BJ (cell line): ENCODE data around the gene SLC9A3. TPM values are rescaled to one million over a fixed set of nuclear protein-coding genes. Genes with fewer than 3 reads are reported as not detected.

Experiments
- CTCF ChIA-PET: fragments of 350-600 bp; formaldehyde crosslinking; extraction: SDS; loops from one replicate; lab custom pipeline; 2021; ENCODE audit warnings: antibody characterized with exemption, inconsistent platforms; lab: Yijun Ruan, JAX
- POLR2A ChIA-PET: fragments of 300-600 bp; sonication (Branson Sonifier 250); formaldehyde crosslinking; extraction: SDS; loops from one replicate; lab custom pipeline; 2021; ENCODE audit warnings: antibody characterized with exemption; lab: Charles Lee
- DNase-seq: peaks from one replicate; pipeline ENCODE4 v3.0.0-alpha.2; 2011; ENCODE audit warnings: low read depth
- H3K27me3 ChIP-seq: 2 replicates; pipeline ENCODE4 v1.6.0; 2011; ENCODE audit warnings: low read length; ENCODE audit not compliant: control insufficient read depth, insufficient read depth
- H3K36me3 ChIP-seq: 2 replicates; pipeline ENCODE4 v1.5.1; 2011; ENCODE audit warnings: low read length; ENCODE audit not compliant: control insufficient read depth, insufficient read depth
- H3K4me3 ChIP-seq: 2 replicates; pipeline ENCODE4 v1.5.1; 2011; ENCODE audit warnings: low read depth, mild to moderate bottlenecking, control low read depth, low read length
- CTCF ChIP-seq: IDR thresholded peaks from 2 replicates; pipeline ENCODE4 v1.5.1; 2011; ENCODE audit warnings: low read depth, mild to moderate bottlenecking, control low read depth, inconsistent platforms, low read length, moderate library complexity; ENCODE audit not compliant: insufficient read depth
- polyA plus RNA-seq: library from polyadenylated mRNA; depleted of rRNA; stranded (reverse); fragments of >200 nt; gene quantifications from 2 replicates; pipeline ENCODE4 v1.2.3, GENCODE V29; 2011

SLC9A3 gene
- polyA plus RNA-seq, 1 experiment: 1.2 TPM

DNA sequence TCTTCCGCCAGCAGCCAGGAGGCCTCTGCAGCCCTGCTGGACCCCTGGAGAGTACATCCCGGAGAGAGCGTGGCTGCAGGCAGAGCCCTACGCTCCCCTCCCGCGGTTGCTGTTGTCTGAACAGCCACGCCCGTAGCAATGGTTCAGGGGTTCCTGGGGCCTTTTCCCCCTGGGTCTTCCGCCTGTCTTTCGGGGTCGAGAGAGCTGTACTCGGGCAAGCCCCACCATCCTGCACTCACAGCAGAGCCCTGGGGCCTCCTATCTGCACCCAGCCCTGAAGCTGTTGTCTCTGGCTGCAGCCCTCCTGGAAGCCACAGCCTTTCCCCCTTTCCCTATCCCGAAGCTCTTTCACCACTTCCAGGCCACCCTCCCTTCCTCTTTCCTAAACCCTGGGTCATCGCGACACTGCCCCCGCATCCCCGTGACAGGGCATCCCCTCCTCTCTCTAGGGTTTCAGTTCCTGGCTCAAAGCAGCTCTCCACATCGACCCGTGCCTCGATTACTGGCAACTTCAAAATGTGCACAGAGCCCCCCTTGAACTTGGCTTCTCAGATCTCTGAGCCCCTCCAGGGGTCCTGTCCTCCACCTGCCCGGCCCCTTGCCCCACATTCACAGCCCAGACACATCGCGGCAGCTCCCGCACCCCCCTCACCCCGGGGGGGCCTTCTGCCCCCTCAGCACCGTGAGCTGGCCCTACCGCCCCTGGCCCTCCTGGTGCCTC, 44.0 kb upstream of the SLC9A3 start:
- DNase-seq: no peak
- H3K36me3 ChIP-seq: no peaks in the 10 kb centered on the region
- no peak for TF ChIP-seq CTCF
- ChIA-PET POLR2A (no interaction called here), CTCF (interaction anchor here (0.8 kb wide), 1 partner anchor 9 kb away, joined by 4 read pairs; no protein-coding TSS in a partner anchor)
- no peak overlapping the region for H3K4me3 ChIP-seq
- peaks cover 22% of the 10 kb centered on the region for H3K27me3 ChIP-seq

GRCh38 chr5:567664-568060, 43.4 kb upstream of the SLC9A3 start:
- no peak for DNase-seq
- no peaks in the 10 kb centered on the region for H3K36me3 ChIP-seq
- no peak overlapping the region for H3K4me3 ChIP-seq
- peaks cover 20% of the 10 kb centered on the region for H3K27me3 ChIP-seq
- POLR2A ChIA-PET: no interaction called here
- CTCF ChIA-PET: no interaction called here
- no peak for TF ChIP-seq CTCF

DNA sequence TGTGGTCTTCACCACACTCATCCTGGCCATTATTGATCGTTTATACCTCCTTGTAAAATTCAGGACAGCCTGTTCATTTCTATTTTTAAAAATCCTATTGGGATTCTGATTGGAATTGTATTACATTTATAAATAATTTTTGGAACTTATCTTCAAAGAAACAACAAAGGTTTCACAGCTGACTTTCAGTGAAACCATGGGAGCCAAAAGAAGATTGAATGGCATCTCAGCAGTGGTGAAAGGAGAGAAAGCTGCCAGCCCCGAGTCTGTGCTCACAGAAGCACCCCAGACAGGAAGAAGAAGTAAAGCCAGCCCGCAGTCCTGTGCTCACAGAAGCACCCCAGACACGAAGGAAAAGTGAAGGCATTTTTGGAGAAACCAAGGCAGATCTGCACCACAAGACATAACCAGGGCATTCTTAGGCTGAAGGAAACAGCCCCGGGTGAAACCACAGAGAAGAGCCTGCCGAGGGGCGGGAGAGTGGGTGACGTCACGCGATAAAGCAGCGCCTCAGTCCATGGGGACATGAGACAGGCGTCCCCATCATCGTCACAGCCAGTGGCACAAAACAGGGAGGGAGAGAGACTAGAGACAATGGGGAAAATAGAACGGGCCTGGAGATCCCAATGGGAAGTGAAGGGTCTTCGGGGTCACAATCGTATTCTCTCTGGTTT, 42.5 kb upstream of the SLC9A3 start:
- TF ChIP-seq CTCF: no peak
- Histone ChIP-seq H3K36me3 (no peaks in the 10 kb centered on the region), H3K4me3 (no peak overlapping the region), H3K27me3 (peaks cover 15% of the 10 kb centered on the region)
- ChIA-PET CTCF (no interaction called here), POLR2A (no interaction called here)
- no peak for DNase-seq

GRCh38 chr5:565782-566440, 41.7 kb upstream of the SLC9A3 start:
- no peak for TF ChIP-seq CTCF
- peaks cover 15% of the 10 kb centered on the region for H3K27me3 ChIP-seq
- CTCF ChIA-PET: no interaction called here
- DNase-seq: no peak
- H3K36me3 ChIP-seq: no peaks in the 10 kb centered on the region
- H3K4me3 ChIP-seq: no peak overlapping the region
- POLR2A ChIA-PET: no interaction called here

DNA sequence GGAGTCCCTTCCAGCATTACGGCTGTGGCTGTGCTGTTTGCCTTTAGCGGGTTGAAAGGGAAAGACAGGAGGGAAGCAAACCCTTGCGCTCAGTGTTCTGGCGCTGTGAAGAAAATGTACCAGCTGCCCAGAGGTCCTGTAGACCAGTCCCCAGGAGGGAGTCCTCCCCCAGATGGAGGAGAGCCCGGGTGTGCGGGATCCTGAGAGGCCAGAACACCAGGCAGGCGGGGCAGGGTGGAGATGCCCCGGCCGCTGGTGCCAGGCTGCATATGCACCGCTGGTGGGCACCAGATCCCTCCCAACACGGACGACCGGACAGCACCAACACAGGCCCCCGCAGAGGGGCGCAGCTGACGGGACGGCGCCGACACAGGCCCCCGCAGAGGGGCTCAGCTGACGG, 37.2 kb upstream of the SLC9A3 start:
- Histone ChIP-seq H3K27me3 (peaks cover 3% of the 10 kb centered on the region), H3K4me3 (no peak overlapping the region), H3K36me3 (no peaks in the 10 kb centered on the region)
- CTCF ChIA-PET: no interaction called here
- DNase-seq: no peak
- TF ChIP-seq CTCF: no peak
- POLR2A ChIA-PET: no interaction called here
